Dedifferentiated amniotic fluid mesenchymal stem cell (primary cell): ENCODE results near the gene PRTN3.
A peak's percentile ranks its signal among the peaks of the same experiment; 100 is the strongest.

Source experiments
- DNase-seq: peaks from one replicate; pipeline ENCODE4 v3.0.0-alpha.2; 2016; ENCODE audit errors: extremely low spot score

PRTN3 gene

GRCh38 chr19:840519-841206, at the start of gene PRTN3:
PRTN3 (plus strand) TSS chr19:840999; CDS start chr19:841009, 10 bp downstream.
- DNase-seq = no peak

GRCh38 chr19:791007-791566, 49.7 kb upstream of the PRTN3 start:
- no peak for DNase-seq

- no peak for DNase-seq
Measured at GRCh38 chr19:791567-792305, 49.1 kb upstream of the PRTN3 start.

- DNase-seq = no peak
Measured at GRCh38 chr19:792306-792885, 48.4 kb upstream of the PRTN3 start.

- no peak for DNase-seq
Measured at GRCh38 chr19:793806-794205, 47.0 kb upstream of the PRTN3 start.

GRCh38 chr19:795073-795611, 45.7 kb upstream of the PRTN3 start:
- no peak for DNase-seq

GRCh38 chr19:795691-796581, 44.9 kb upstream of the PRTN3 start:
- DNase-seq = no peak

- DNase-seq = peak; percentile 100
Measured at GRCh38 chr19:796692-797527, 43.9 kb upstream of the PRTN3 start, which contains the start of gene PTBP1. PTBP1 (plus strand) TSS chr19:797452; CDS start chr19:797498, 46 bp downstream.

GRCh38 chr19:797528-798414, 43.0 kb upstream of the PRTN3 start:
- DNase-seq = peak; percentile 78

- DNase-seq = no peak
Measured at GRCh38 chr19:798415-799075, 42.3 kb upstream of the PRTN3 start.

- peak; percentile 43 for DNase-seq
Measured at GRCh38 chr19:799076-799881, 41.5 kb upstream of the PRTN3 start.

- no peak for DNase-seq
Measured at GRCh38 chr19:800360-801029, 40.3 kb upstream of the PRTN3 start.

GRCh38 chr19:801030-801860, 39.6 kb upstream of the PRTN3 start:
- DNase-seq = no peak

- no peak for DNase-seq
Measured at GRCh38 chr19:801861-802497, 38.8 kb upstream of the PRTN3 start.

GRCh38 chr19:802498-803098, 38.2 kb upstream of the PRTN3 start:
- DNase-seq = no peak
